NCI-H2029 treated with DMSO at 0.1 percent for 48 hours (cell line): Measurements from ENCODE around the gene HDAC8.

ENCODE experiments used
- DNase-seq: peaks from one replicate; lab custom pipeline; 2025; lab: John Stamatoyannopoulos, UW

Gene HDAC8

GRCh38 chrX:72282302-72282701 lies 290.3 kb downstream of the HDAC8 start:
- DNase-seq, result no peak

GRCh38 chrX:72280321-72280845 lies 292.3 kb downstream of the HDAC8 start:
- DNase-seq, result no peak
